NCI-H226 (cell line): Measurements from ENCODE around the gene TCF7L1.

ENCODE experiments used
- DNase-seq: peaks from one replicate; pipeline ENCODE4 v3.0.0-alpha.2; 2015

Gene TCF7L1

DNA sequence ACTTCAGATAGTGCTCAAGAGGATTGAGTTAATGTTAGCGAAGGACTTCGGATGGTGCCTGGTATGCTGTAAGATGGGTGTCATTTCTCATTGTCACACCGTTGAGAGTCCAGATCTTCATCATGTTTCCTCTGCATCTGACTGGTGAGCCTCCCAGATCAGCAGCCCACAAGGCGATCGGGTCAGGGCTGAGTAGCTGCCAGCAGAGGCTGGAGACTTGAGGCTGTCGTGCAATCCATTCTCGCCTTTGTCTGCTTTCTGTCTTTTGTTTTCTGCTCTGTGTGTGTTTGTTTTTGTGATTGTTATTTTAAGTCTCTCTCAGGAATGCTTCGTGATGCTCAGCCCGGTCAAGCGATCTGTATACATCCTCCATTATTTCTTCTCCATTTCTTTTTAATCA is 98.8 kb downstream of the TCF7L1 start:
- no peak for DNase-seq

DNA sequence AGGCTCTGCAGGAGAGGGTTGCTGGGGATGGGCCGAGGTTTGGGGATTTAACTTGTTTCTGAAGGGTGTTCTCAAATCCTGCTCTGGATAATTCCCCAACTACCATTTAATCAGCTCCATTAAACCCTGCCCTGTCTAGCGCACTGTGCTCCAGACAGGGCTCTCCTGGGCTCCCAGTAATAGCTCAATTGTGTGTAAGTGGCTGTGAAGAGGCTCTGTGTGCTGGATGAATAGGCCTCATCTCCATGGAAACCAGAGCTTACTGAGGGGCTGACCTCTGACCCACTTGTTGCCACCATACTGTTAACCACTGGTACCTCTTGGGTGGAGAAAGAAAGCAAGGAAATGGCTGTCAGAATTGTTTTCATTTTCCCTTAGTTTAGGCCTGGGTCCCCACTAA is 101.7 kb downstream of the TCF7L1 start:
- DNase-seq, result no peak

DNA sequence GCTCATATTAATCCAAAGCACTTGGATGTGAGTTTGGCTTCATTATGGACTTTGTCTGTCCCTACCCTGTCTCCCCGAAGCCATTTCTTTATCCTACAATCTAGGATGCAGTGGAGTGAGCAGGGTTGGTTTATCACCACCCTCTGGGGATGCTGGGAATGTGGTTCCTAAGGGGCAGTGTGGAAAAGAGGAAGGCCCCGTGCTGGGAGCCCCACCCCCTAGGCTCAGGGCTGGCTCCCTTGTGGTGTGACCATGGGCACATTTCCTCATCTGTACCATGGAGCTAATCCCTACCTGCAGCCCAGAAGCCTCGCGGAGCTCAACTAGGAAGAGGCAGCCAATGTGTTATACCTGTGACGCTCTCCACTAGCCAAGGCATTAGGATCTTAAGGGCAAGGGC is 102.1 kb downstream of the TCF7L1 start:
- no peak for DNase-seq

DNA sequence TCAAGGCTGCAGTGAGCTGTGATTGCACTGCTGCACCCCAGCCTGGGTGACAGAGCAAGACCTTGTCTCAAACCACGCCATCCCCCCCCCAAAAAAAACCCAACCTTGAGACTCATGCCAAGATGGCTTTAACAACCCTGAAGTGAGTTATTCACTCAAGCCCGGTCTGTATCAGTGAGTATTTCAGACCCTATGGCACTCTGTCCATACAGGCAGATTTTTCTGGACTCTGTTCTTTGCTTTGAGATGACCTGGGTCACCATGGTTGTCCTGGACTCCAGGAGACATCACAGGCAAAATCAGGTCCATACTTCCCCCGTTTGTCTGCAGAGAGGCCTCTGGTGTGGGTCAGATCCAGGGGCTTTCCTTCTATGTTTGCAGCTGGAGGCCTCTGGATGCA is 102.9 kb downstream of the TCF7L1 start:
- DNase-seq, result no peak

DNA sequence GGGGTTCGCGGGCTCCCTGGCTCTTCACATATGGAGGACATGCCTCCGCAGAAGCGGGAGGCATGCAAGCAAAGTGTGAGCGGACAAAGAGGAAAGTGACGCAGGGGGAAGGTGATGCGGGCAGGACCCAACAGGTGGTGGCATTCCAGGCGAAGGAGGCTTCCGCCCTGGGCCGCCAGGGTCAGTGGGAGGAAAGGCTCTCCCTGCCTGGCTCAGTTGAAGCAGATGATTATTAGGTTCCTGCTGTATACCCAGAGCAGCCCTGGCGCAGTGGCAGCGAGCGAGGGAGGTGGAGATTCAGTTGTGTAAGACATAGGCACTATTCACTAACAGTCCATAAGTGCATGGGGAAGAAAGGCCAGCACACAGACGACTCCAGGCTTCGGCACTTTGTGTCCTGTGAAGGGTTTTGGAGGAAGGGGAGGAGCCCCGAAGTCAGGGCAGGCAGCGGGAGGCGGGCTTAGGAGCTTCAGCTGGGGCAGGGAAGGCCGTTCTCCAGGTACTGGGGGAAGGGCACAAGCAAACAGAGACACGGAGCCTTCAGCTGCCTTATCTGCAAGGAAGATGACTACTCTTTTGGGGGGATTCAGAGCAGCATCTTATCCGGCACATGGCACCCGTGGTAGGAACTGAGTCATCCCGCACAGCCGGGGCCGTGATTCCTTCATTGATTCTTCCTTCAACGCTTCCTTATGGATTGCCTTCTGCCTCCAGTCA is 104.8 kb downstream of the TCF7L1 start:
- DNase-seq, result no peak

DNA sequence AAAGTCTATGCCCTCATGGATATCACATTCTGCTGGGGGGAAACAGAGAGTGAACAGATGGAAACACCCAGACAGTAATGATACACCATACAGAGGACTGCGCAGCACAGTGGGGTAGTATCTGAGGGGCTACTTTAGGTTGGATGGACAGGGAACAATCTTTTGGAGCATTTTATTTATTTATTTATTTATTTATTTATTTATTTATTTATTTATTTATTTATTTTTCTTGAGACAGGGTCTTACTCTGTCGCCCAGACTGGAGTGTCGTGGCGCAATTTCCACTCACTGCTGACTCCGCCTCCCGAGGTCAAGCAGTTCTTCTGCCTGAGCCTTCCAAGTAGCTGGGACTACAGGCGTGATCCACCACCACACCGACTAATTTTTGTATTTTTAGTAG is 105.4 kb downstream of the TCF7L1 start:
- no peak for DNase-seq

DNA sequence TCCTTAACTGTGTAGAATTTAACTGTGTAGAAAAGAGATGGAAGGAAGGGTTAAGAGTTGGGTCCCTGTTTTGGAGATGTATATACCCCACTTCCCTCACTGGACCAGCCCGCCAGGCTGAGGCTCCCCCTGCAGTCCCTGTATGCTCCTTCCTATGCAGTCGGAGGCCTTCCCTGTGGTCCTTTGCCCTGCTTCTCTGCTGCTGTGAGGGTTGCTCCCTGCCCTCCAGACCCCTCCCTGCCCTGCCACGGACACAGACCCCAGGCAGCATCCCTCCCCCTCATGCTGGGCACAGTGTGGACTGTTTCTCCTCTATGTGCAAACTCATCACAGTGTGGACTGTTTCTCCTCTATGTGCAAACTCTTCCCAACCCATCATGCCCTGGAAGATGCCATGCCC is 105.9 kb downstream of the TCF7L1 start:
- no peak for DNase-seq

DNA sequence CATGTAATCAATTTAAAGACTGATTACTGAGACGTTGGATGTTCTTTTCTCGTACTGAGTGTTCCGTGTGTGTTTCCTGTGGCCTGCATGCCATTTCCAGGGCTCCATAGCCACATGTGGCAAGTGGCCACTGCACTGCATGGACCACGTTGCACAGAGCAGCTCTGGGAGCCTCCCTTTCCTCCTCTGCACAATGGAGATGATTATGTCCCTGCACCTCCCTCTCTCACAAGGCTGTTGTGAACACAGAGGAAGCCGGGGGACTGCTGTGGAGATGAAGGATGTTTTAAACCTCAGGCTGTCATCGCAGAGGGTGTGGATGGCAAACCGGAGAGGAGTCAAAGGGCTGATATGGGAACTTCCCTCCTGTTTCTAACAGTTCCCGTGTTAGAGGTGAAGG is 106.9 kb downstream of the TCF7L1 start:
- DNase-seq, result no peak

DNA sequence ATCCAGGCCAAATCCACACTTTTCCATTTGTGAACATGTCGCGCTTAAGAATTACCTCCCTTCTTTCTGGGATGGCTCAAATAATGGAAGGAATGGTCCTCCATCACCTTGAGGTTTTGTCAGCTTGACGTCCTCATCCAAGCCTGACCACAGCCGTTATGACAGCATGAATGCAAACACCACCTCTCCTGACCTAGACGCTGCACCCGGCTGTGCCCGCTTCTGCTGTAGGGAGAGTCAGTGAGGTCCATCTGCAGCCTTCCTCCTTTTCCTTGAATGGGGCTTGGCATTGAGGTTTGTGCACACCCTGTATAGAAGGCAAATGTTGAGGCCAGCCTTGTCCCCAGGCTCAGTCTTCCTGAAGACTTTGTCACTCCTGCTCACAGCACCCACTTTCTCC is 109.1 kb downstream of the TCF7L1 start:
- DNase-seq, result no peak

DNA sequence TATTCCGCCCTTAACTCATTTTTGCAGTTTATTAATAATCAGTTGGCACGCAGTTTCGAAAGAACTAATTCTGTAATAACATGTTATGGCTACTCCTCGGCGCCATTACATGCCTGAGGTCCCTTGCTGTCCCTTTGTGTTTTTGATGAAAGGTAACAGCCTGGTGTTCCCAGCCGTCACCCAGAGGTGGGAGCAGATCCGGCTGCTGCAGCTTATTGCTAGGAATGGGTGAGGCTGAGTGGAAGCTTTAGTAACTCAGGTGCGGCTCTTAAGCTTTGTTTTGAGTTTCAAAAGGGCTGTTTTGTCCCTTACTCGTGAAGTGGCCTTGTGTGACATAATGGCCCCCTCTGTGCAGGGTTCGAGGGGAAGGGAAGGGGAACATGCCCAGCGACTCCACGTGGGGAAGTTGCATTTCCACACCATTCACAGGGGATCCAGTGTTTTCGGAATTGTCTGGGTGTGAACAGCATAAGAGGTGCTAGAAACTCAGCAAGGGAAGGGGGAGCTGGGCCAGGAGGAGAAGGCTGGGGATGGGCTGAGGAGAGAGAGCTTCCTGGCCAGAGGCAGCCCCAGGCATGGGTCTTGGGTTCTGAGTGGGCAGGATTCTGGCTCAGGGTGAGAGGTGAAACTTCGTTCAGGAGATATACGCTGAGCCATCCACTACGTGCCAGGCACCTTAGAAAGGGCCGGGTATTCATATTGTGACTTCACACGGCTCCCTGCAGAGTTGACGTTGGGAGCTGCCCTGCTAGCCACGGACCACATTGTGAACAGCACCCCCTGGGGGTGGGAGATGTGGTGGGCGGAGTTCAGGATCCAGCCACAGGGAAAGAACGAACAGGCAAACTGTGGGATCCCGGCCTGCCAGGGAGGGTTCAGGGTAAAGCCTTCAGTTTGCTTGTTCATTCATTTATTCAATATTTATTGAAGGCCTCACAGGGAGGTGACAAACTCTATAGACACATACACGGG is 110.2 kb downstream of the TCF7L1 start:
- no peak for DNase-seq

DNA sequence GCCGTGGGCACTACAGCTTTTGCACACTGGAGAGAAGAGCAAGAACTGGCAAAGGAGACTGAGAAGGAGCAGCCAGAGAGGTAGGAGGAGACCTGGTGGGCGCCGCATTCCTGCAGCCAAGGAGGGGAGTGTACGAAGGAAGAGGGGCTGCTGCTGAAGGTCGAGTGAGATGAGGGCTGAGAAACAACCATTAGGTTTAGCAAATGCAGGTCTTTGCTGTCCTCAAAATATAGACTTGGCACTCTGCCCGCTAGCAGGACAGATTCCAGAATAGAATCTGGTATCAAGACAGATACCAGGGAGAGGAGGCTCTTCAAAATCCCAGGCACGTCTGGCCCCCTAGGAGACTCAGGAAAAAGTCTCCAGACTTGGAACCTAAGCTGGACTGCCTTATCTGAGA is 111.6 kb downstream of the TCF7L1 start:
- no peak for DNase-seq

DNA sequence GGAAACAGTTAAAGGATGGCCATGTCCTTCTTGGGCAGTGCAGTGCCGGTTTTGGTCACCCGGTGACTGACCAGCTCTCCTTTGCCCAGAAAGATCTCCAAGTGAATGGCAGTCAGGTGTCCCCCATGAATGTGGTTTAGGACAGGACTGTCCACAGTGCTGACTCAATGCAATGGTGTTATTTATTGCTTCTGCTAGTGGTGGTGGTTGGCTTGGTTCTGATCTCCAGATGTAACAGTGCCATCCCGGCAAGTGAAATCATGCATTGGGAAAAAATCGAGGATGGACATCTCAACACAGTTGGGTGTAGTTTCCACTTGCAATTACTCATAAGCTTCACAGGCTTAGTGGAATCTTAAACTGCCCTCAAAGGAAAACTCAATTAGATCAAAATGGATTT is 112.7 kb downstream of the TCF7L1 start:
- no peak for DNase-seq

DNA sequence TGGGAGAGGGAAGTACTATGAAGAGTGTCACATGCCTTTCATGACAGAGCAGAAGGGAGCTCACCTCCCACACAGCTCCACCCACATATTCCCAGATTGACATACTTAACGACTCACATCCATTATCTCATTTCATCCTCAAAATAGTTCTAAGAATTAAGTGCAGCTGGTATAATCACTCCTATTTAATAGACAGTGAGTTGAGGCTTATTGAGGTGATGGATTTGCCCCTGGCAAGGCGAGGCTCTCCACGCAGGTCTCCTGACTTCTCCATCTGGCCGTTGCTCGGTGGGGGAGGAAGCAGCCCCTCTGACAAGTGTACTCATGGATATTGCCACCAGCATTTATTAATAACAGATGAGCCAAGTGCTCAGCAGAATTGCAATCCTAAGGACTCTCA is 113.2 kb downstream of the TCF7L1 start:
- no peak for DNase-seq

DNA sequence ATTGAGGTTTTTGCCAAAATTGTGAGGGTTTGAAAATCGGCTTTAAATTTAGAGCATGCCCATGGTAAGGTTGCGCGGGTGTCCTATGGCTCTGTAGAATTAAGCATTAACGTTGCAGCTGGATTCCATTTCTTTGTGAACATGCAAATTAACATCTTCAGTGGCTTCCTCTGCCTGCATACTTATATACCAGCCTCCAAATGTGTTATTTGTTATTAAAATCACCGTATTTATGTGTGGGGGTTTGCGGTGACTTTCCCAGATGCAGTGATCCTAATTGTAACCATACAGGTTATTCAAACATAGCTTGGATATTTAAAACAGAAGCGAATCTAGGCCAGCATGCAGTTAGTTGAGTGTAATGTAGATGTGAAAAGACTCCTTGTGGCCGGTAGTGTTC is 114.4 kb downstream of the TCF7L1 start:
- no peak for DNase-seq

DNA sequence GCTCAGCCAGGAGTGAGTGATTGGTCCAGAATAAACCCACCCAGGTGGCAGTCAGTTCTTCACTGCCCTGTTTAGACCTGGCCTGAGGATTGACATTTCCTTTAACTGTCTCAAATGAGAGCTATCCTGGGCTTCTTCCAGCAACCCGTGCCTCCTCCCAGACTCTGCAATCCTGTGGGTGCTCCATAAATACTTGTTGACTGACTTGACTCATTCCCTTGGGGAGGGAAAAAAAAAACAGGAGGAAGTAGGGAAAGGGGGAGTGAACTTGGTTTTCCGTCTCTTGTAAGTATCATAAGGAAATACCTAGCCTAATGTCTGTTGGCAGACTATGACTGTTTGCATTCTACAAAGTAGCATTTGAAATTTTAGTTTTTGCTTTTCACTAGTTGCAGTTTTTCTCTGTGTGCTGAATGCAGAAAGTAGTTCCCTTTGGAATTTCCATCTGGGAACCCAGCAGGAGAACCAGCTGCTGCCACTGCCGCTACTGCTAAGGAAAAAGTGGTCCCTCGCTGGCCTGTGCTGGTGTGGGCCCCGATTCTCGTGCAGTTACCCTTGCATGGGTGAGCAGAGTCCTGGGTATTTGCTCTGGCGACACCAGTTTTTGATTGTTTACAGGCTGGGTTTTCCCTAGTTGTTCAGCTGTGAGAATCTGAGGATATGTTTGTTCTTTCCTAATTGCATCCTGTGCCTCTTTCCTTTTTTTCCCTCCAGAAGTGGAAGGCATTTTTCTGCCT is 115.7 kb downstream of the TCF7L1 start:
- DNase-seq, result peak; percentile 92

DNA sequence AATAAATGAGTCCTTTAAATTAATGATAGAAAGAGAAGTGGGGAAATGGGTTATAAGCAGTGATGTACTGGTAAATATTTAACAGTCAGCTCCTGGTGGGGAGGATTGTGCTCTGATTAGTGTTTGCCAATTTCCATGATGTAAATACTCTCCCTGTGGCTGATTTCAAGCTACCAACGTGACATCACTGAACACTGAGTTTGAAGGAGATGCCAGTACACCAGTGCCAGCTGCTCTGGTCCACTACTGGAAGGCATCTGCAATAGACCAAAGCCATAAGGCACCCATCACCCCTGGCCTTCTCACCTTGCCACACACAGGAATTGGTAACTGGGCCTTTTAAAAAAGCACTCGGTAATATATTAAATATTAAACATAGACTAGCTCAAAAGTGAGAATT is 116.9 kb downstream of the TCF7L1 start:
- DNase-seq, result no peak

DNA sequence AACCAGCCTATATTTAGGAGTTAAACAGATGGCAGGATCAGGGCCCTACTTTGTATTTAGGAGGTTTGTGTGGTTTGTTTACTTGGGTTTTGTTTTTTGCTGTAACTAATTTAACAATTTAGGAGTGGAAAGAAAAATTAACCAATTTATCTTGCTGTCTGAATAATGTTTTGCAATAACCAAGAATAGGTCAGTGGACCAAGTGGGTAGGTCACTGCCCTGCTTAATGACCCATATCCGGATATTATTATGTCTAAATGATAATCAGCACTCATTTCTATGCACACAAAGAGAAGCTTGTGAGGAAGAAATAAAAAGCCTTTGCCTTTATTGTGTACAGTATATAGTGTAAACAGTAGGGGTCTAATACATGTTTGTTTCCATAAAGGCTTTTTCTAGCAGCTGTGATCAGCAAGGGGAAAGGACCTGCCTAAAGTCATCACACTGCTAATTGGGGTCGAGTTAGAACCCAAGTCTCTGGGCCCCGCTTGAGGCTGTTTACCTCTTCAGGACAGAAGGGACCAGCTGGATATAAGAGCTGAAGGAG is 118.0 kb downstream of the TCF7L1 start:
- no peak for DNase-seq

DNA sequence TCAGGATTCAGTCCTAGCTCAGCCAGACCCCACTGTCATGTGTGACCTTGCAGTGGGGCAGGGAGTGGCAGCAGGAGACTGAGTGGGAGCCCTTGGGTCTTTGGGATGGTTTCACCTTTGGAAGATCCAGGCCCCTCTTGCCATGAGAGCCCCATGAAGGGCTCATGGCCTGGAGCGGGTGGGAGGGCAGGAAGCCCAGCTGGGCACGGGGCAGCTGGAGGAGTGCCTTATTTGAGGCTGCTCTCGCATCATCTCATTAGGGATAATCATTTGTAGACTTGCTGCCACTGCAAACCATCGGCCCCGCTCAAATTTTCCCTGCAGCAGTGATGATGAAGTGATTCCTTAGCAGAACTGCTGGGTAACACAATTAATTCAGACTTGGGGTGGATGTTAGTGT is 120.7 kb downstream of the TCF7L1 start:
- no peak for DNase-seq

DNA sequence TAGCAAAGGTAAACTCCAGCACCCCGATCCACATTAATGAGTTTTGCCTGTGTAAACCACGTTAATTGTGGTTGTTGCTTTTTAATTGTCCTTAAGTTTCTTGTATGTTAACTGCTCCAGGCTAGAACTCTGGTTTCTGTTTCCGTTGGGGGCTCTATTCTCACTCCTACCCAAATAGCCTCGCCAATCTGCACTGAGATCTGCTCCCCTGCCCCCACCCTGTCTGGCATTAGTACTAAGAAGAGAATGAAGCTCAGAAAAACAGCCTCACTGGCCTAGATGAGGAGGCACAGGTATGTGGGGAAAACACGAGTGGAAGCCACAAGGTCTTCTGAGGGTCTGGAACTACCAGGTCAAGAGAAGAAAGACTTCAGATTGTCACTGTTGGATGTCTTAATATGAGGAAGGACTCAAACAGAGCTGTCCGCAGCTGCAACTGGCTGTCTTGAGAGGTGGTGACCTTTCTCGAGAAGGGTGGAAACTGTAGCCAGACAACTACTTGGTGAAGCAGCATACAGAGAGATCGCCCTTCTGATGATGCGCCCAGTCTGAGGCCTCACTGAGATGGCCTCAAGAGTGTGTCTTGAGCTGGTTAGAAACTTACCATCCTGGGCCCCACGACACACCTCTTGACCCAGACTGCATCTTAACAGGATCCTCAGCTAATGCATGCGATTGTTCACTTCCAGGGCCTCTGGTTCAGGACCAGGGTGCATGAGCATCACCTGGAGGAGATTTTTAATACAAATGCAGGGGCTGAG is 121.5 kb downstream of the TCF7L1 start:
- no peak for DNase-seq

DNA sequence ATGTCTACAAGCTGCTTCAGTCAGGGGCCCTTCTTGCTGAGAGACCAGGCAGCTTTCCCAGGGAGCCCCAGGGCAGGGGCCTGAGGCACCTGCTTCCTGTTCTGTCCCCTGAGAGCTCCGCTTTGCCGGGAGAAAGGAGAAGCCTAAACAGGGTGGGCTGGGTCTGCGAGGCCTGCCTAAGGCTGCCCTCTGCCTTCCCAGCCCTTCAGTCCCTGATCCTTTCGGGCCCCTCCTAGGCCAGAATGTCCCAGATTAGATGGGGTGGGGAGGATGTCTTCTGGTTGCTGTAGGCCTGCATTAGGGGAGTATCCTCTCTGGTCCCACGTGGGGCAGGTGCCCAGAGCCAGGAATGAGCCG is 122.2 kb downstream of the TCF7L1 start:
- DNase-seq, result no peak

DNA sequence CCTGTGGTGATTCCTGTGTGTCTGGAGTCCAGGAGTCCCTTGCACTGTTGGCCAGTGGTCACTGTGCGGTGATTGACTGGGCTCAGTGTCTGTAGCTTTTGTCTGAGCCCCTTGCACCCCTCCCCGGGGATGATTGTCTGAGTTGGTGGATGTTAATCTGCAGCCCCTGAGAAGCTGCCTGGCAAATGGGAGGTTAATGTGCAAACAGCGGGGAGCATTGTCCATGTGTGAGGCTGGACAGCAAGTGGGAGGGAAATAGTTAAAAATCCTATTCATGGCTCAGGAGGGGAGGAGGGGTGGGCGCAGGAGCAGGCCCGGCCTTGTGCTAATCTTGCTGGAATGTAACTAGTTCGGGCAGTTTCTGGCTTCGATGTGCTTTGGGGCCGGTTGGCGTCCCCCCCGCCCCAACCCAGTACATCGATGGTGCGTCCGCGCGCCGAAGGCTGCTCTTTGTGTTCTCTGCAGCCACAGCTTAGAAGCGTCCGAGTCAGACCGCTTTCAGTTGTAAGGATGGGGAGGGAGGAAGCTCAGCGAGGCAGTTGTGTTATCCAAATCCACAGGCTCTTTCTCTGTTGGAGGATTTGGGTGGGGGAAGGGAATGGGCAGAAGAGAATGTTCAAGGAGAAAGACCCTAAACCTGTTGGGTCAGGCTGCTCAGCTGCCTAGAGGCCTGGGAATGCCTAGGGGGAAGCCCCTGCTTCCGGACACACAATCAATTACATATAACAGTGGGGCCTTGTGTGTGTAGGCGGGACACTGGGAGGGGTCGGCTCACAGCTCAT is 122.8 kb downstream of the TCF7L1 start:
- DNase-seq, result no peak
